GM21526 (cell line): ENCODE data around the gene CTNNA2.
"Not testable (repeated sequence)": the region's sequence is repeated elsewhere in the genome, so short reads cannot be mapped to it uniquely, and the experiment has no call there.

Experiments
- ATAC-seq: cut with Tn5 transposase; IDR thresholded peaks from one replicate; pipeline ENCODE4 v1.9.1; 2021; ENCODE audit warnings: moderate library complexity; ENCODE audit not compliant: unreplicated experiment, low FRiP score

CTNNA2 gene

GRCh38 chr2:80012061-80012460 is 499.2 kb downstream of the CTNNA2 start:
- ATAC-seq: no peak

- ATAC-seq: no peak
Measured at GRCh38 chr2:80014637-80015036, 501.8 kb downstream of the CTNNA2 start.

- ATAC-seq: no peak
Measured at GRCh38 chr2:80016171-80016570, 503.3 kb downstream of the CTNNA2 start.

GRCh38 chr2:80019571-80020460 is 507.0 kb downstream of the CTNNA2 start:
- no peak for ATAC-seq

- ATAC-seq: no peak
Measured at GRCh38 chr2:80022018-80022417, 509.2 kb downstream of the CTNNA2 start.

GRCh38 chr2:80026040-80026729 is 513.3 kb downstream of the CTNNA2 start:
- ATAC-seq: no peak

GRCh38 chr2:80028051-80028450 is 515.2 kb downstream of the CTNNA2 start:
- ATAC-seq: no peak

- ATAC-seq: no peak
Measured at GRCh38 chr2:80028584-80028983, 515.7 kb downstream of the CTNNA2 start.

- no peak for ATAC-seq
Measured at GRCh38 chr2:80030135-80030534, 517.3 kb downstream of the CTNNA2 start.

- ATAC-seq: not testable (repeated sequence)
Measured at GRCh38 chr2:80032684-80033083, 519.8 kb downstream of the CTNNA2 start.

GRCh38 chr2:80035749-80036285 is 523.0 kb downstream of the CTNNA2 start:
- ATAC-seq: no peak

GRCh38 chr2:80037310-80037709 is 524.5 kb downstream of the CTNNA2 start:
- no peak for ATAC-seq

- ATAC-seq: no peak
Measured at GRCh38 chr2:80040226-80040625, 527.4 kb downstream of the CTNNA2 start.

- no peak for ATAC-seq
Measured at GRCh38 chr2:80042635-80043034, 529.8 kb downstream of the CTNNA2 start.

GRCh38 chr2:80048296-80048695 is 535.4 kb downstream of the CTNNA2 start:
- ATAC-seq: no peak

- no peak for ATAC-seq
Measured at GRCh38 chr2:80050246-80050645, 537.4 kb downstream of the CTNNA2 start.

GRCh38 chr2:80053522-80054345 is 540.9 kb downstream of the CTNNA2 start:
- ATAC-seq: no peak

- no peak for ATAC-seq
Measured at GRCh38 chr2:80054346-80054675, 541.5 kb downstream of the CTNNA2 start.

GRCh38 chr2:80057956-80058355 is 545.1 kb downstream of the CTNNA2 start:
- ATAC-seq: no peak

GRCh38 chr2:80058562-80058961 is 545.7 kb downstream of the CTNNA2 start:
- no peak for ATAC-seq

- ATAC-seq: no peak
Measured at GRCh38 chr2:80059447-80059846, 546.6 kb downstream of the CTNNA2 start.
